Stimulated activated CD8-positive, alpha-beta memory T cell treated with anti-CD3 and anti-CD28 coated beads, Interleukin-12 subunit alpha, Interleukin-12 subunit beta, amount 100 ng/mL, for 1 hour (primary cell): ENCODE results near the gene ZNF277.

Experiments used
- DNase-seq: peaks from one replicate; pipeline ENCODE4 v3.0.0-alpha.2; 2020; ENCODE audit warnings: low read depth

The ZNF277 gene

DNA sequence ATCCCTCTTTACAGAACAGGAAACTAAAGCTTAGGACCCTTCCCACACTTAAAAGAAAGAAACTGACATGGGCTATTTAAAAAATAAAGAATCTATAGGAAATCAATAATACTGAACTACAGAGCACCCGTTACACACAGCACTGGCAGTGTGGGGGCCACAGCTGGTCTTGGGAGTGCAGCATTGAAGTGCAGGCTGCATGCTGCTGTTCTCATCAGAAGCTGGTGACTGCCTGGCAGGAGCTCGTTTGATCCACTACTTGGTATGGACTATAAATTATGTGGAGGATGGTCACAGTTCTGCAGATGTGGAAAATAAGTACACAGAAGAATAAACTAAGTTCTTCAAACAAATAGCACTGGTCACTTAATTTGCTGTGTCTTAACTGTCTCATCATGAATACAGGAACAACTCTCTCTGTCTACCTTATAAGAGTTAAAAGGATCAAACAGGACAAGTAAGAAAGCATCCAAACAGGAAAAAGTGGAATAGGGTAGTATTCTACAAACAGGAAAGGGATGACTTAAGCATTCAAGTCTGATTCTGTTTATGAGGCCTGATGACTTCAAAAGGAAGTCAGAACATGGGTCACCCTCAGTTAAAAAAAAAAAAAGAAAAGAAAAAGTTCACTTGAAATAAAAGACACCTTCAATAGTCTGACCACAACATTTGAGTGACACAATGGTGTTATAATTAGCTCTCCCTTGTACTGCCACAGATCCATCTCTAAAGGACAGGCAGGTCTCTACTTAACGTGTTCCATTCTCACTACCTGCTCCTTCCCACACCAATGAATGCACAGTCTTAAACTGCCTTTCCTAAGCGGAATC lies 21.3 kb upstream of the ZNF277 start:
- no peak for DNase-seq

DNA sequence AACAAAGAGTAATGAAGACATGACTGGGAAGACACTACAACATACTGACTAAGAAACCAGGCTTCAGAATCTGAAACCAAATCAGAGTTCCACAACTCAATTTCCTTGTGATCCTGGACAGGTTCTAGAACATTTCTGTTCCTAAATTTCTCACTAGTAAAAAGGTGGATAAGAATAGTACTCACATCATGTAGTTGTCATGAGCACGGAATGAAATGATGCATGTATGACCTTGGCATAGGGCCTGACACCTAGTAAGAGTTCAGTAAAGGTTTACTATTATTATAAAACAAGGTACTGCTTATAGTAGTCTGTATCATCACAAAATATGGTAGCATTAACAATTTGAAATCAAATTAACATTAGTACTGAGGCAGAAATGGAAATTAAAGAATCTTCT lies 20.2 kb upstream of the ZNF277 start:
- DNase-seq: no peak

DNA sequence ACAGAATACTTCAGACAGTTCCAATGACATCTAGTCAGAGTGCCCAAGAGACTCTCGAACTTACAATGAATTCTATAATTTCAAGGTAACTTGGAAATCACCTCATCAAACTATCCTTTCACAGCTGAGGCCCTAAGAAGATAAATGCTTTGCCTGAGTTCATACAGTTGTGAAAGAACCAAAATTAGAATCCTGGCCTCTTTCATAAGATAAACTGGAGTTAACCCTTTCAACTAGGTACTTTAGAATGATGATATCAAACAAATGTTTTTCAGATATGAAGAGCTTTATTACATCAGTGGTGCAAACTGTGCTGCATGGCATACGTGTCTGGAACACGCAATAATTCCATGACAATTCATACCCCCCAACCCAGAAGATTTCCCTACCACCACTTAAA lies 18.2 kb upstream of the ZNF277 start:
- no peak for DNase-seq

DNA sequence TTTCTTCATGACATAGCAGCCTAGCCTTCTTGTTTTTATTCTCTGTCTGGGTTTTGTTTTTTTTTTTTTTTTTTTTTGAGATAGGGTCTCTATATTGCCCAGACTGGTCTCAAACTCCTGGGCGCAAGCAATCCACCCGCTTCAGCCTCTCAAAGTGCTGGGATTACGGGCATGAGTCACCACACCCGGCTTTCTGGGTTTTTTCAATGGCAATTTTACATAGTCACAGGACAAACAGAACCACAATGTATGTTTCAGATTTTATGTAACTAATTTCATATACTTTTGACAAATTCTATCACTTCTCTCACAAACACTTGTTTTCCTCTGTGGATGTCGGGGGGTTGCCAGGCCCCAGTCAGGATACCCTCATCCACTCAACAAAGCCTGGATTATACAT lies 16.8 kb upstream of the ZNF277 start:
- no peak for DNase-seq

DNA sequence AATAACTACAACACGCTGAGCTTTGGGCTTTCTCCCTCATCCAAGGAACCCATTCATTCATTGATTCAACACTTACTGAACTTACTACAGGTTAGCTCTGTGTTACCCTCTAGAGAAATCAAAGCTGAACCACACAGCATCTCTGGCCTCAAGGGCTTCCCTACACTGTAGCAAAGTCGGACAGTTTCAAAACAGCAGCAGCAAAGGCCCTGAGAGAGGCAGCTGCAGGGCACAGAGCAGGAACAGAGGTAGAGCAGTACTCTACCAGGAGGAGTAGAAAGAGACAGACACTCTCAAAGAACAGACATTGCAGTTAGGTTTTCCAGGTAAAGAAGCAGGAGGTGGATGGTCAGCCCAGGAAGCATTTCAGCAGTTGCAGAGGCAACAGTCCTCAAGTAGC lies 16.4 kb upstream of the ZNF277 start:
- DNase-seq: no peak

DNA sequence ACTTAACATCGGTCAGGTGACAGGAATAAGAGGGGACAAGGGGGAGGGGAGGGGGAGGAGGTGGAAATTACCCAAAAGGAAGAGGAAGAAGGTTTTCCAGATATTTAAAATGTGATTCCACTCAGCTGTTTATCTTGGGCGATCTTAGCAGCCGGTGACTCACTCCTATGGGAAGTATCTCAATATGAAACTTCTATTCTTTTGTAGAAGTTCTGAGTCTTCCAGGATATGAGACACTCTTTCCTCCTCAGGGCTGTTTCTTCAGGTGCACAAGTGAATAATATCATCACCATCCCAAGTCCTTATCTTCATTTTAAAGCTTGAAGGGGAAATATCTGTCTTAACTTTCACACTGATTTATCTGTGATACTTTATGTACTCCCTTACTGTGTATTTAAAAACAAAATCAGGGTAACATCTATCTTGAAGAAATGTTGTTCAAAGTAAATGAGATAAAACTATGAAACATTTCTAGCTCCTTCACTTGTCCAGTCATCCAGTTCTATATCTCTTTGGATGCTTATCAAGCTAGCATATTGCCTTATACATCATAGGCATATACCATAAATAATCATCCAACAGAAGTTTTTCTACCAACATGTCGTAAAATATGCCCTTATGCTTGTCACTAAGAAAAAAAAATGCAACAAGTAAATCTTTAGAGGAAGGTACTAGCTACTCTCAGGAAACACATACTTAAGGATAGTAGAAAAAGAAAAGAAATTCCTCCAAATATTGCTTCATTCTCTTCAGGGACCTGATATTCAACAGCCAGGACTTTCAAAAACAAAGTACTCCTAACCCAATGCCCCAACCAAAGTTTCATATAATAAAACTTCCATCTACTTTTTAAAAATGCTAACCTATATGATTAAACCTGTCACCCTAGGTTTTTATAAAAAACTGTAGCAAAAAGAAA lies 14.0 kb upstream of the ZNF277 start:
- no peak for DNase-seq

DNA sequence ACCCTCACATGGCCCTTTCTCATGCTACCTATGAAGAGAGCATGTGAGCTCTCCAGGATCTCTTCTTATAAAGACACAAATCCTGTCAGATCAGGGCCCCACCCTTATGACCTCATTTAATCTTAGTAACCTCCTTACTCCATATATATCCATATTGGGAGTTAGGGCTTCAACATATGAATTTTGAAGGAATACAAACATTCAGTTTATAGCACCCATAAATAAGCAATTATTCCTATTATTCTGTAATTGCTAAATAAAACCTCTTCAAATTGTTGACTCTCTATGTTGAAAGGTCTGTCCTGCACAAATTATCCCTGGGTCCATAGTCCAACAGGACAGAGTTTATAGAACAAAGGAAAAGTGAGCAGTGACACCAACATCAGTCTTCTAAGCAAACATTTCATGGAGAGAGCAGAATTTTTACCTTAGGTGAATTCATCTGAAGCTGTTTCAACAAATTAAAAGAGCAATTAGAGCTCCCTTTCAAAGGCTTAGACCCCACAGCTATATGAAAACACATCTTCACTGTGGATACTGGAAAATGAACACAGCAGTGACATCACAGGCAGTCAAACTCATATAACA lies 12.5 kb upstream of the ZNF277 start:
- no peak for DNase-seq

DNA sequence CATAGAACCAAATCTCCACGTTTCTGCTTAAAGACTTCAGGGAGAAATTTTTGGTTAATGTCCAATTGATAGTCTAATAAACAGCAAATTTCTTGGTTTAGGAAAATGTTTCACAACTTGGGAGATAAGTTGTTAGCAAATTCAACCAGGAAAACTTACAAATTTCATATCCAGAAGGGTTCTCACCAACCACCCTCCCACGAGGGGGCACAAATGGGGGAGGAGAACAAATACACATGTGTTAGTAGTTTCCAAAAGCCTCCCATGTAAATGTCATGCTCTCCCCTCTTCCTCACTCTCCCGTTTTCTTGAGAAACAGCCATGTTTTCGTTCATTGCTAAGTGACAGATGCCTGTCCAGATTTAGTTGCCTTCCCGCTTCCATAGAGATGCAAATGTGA lies 10.8 kb upstream of the ZNF277 start:
- DNase-seq: no peak

DNA sequence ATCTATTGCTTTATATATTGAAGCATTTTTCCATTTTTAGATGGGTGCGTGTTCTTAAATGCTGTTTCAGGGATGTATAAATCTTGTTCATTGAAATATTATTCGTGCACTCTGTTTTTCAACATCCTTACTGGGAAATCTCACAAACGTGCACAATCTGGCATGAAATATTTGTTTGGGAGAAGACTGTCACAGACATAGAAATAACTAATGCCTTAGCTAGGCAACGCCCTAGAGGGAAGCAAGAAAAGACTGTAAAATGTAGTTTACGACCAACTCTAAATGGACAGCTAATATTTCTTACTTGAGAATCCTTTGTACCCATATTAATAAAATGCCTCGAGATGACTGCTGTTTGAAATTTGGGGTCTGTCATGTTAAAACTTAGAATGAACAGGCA lies 9.2 kb upstream of the ZNF277 start:
- no peak for DNase-seq

DNA sequence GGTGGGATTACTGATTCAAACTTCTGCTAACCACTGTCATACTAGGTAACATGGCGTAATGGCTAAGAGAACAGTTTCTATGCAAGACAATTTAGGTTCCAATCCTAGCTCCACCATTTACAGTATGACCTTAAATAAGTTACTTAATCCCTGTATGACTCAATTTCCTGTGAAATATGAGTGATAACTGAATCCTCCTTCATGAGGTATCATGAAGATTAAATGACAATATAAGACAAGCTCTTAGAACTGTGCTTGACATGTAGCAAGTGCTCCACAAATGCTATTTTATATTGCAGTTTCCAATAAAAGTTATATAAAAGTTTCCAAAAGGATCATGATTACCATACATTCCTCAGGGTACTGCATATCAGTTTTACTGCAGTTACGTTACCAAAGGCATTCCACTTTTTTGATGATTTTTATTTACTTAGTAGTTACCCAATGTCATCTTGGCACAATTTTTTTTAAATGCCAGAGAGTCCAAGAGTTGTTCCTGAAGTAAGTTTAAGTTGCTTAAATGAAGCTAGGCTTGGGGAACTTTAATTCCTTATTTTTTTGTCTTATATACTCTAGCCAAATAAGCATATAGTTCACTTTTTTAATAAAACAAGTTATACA lies 7.3 kb upstream of the ZNF277 start:
- DNase-seq: no peak

DNA sequence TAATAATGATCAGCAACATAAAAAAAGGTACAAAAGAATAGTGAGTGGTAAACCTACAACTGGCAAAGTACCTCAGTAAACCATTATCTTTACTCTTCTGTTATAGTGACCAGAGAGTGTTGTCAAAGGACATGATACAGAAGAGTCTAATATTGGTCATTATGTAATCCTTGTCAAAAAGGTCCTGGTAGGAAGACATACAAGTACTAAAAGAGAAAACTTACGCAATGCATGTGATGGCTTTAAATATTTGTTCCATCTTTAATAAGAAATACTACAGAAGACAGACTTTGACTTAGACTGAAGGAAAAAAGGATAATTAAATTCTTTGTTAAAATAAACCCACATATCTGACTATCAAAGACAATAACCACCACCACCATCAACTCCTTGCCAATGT lies 6.8 kb upstream of the ZNF277 start:
- no peak for DNase-seq

DNA sequence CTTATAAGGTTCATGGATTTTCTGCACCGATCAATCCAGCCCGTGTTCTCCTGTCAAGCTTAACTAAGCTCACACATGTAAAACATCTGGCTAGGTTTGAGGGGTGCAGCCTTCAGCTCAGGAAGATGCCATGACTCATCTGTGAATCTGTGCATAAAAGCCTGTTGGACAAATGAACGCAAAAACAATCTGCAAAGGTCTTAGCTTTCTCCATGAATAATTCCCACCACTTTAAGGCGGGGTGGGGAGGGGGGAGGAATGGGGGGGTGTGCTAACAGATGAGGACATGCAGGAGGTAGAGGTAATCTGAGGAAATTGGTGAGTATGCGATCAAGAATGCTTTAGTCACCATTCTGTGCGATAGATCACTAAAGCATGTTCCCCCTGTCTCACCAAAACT lies 5.1 kb upstream of the ZNF277 start:
- DNase-seq: no peak

DNA sequence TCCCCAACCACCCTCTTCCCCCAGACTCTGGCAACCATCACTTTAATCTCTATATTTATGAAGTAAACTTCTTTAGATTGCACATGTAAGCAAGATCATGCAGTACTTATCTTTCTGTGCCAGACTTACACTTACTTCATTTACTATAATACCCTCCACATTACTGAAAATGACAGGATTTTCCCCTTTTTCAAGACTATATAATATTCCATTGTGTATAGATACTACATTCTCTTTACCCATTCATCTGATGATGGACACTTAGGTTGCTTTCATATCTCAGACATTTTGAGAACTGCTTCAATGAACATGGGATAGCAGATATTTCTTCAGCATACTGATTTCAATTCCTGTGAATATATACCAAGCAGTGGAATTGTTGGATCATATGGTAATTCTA lies 4.7 kb upstream of the ZNF277 start:
- DNase-seq: no peak

DNA sequence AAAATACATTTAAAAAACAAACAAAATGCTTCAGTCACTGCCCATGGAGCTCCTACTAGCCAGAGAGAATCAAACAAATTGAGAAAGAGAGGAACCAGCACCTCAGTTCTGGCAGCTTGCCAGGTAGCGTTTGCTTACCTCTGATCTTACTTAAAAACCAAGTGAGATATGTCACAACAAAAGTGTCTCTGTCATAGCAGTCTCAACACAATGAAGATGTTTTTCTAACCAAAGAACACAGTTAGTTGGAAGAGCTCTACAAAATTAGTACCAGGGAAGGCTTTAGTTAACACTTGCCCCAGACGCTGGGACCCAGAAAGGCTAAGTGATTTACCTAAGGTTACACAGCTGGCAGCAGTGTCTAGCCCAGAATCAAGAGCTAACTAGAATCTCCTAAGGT lies 3.7 kb upstream of the ZNF277 start:
- DNase-seq: no peak

DNA sequence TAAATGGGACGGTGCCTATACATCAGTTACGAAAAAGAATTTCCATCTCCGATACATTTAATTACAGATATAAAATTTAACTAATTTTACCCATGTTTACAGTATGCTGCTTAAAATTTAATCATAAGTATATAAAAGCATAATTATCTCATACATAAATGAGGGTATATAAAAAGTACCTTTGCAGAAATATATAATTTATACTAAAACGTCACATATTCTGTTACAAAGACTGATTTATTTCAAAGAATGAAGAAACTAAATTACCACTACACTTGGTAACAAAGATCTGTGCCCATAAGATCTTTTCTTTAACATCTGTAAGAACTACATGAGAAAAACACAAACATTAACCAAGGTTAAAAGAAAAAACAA lies 3.1 kb upstream of the ZNF277 start:
- DNase-seq: no peak

DNA sequence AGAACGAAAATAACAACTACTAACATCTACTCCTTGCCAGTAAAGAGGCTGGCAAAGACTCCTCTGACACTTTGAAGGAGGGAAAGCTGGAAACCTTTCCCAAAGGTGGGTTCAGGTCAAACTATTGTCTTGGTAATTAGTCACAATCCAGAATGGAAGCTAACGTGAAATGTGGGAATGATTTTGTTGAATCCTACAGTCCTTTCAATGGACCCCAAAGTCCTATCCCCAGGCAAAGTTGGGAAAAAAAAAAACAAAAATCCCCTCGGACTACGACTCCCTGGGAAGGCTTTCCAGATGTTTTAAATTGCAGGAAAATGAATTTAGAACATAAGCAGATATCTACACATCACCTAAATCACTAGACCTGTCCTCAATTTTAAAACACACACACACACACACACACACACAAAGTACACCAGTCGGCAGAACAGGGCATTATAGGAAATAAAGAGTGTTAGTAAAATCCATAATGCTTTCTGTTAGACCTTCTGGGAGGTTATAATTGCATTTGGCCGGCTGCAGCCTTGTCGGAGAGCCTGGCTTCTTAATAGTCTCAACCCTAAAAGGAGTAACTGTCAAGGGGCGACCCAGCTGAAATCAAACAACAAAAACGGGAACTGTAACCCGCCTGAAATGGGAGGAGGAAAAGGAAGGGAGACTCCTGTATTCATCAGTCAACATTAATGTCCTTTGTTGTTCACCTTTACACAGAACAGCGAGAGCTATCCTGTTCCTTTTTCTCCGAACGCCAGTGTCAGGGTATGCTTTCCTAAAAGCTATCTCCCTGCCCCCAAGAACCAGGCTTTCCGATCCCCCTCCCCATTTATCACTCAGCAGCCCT lies 1.8 kb upstream of the ZNF277 start:
- no peak for DNase-seq

DNA sequence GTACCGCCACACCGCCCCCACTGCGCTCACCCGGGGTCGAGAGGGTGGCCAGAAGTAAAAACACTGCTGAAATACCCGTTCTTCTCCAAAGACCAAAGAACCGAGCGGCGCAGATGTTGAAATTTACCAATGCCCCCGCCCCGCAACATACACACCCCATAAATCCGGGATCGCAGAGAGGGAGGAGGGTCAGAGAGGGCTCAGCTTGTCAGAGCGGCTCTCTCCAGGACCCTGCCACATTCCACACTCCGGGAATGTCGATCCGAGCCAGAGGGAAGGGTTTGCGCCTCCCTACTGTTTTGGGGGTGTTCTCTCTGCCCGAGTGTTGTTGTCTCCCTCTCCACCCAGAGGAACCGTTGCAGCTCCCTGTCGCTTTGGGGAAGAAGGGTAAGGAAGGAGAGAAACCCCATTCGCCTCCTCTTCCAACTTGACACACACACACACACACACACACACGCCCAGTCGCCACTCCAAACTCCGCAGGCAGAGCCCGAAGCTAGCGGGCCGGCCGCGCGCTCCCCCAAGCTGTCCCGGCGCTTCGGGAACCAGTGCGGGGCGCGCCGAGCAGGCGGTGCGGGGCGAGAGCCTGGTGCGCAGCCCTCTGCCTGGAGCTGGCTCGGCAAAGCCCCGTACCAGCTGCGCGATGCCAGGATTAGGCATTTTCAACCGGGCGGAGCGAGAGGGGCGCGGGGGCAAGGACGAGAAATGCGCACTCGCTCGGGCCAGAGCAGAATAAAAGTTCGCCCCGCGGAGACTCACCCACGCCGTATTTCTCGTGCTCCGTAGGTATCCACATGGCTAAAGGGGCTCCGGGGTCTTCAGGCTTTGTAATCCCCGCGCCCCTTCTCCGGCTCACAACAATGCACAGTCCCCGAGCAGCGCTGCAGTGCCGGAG lies 905 bp upstream of the ZNF277 start:
- peak; percentile 9 for DNase-seq

DNA sequence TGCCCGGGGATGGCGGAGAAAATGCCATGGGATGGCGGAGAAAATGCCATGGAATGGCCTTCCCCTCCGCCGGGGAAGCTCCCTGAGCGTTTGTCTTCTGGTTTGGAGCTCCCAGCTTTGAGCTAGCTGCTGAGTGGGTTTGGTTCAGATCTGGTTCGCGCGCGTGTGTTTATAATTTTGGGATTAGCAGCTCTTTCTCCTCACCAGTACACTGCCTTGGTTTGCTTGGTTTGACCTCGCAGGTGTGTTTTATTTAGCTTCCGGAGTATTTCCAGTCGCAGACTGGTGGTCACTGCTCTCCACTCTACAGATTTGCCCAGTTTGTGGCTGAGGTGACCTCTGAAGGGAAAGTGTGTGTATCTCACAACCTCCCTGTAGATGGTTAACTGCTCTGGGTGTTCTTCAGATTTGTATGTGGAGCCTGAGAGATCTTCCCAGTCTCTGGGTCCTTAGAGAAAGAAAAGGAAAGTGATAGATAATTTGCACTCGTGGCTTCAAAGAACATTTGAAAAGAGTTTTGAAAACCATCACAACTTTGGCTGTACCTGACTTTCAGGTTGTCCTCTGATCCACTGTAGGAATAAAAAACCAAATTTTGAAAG lies 597 bp downstream of the ZNF277 start:
- DNase-seq: no peak

DNA sequence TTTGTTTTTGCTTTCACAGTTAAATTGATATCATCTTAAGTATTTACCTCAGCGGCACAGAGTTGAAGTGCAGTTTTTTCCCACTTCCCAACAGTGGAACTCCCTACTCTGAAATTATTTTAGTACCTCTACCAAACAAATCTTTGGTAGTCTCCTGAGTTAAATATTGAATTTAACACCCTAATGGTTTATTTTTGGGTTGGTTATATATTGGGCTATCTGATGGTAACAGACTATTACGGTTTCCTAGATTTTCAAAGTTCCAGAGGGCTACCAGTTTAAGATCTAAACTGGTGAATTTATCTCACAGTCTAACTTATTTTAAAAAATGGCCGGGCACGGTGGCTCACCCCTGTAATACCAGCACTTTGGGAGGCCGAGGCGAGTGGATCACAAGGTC lies 1.3 kb downstream of the ZNF277 start:
- DNase-seq: no peak

DNA sequence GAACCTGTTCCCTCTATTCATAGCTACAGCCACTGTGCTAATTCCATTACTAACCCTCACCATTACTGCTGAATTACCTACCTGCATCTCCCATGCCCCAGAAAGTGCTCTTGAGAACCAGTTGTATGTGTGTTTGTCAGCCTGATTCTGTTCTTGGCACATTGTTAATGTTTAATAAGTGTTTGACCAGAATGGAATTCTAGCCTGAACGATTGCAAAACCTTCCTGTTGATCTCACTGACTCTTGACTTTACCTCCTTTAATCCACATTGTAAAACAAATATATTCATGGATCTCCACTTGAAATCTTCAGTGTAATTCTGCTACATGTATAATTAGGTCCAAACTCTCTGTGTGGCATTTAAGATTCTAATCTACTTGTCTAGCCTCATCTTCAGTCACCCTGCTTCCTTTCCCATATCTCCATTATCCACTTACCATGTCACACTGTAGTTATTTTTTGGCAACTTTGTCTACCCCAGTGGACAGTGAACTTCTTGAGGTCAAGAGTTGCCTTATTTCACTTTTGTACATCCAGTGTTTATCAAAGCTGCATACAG lies 4.9 kb downstream of the ZNF277 start:
- no peak for DNase-seq
